Caco-2 (cell line): Measurements from ENCODE around the gene NFIX. TPM values are rescaled to one million over a fixed set of nuclear protein-coding genes. Genes with fewer than 3 reads are reported as not detected.

Source experiments
- BruUV-seq: library from RNA; stranded (reverse); fragments of 400-500 nt; replicated peaks from 2 replicates; lab custom pipeline; 2021; lab: Mats Ljungman, UMichigan
- CTCF ChIA-PET: fragments of 300-600 bp; sonication (Branson Sonifier 250); formaldehyde crosslinking; loops from one replicate; lab custom pipeline; 2022; ENCODE audit warnings: antibody characterized with exemption; lab: Charles Lee
- POLR2A ChIA-PET: fragments of 300-600 bp; sonication (Branson Sonifier 250); formaldehyde crosslinking; loops from one replicate; lab custom pipeline; 2022; ENCODE audit warnings: antibody characterized with exemption; lab: Charles Lee
- DNase-seq, 2 experiments: peaks; one replicate each; pipeline versions ENCODE4 v3.0.0 to v3.0.0-alpha.2; 2020 to 2022
- H3K27me3 ChIP-seq: replicated peaks from 2 replicates; pipeline ENCODE4 v1.6.0; 2011; ENCODE audit warnings: low read length; ENCODE audit not compliant: control insufficient read depth, insufficient read depth
- H3K36me3 ChIP-seq: 2 replicates; pipeline ENCODE4 v1.5.1; 2011; ENCODE audit warnings: low read length; ENCODE audit not compliant: control insufficient read depth, insufficient read depth
- H3K4me1 ChIP-seq: fragments of 250-450 bp; sonication (Bioruptor Pico); 2 replicates; pipeline ENCODE4 v1.5.1; 2020; ENCODE audit warnings: mild to moderate bottlenecking
- H3K4me3 ChIP-seq: 2 replicates; pipeline ENCODE4 v1.5.1; 2011; ENCODE audit warnings: low read depth, mild to moderate bottlenecking, control low read depth, low read length
- H3K9me3 ChIP-seq: fragments of 250-450 bp; sonication (Bioruptor Pico); 2 replicates; pipeline ENCODE4 v1.5.1; 2020; ENCODE audit warnings: mild to moderate bottlenecking, moderate library complexity
- H3K27ac Mint-ChIP-seq: one replicate; pipeline ENCODE4 v1.8.0; 2022; ENCODE audit warnings: mixed read lengths; ENCODE audit not compliant: unreplicated experiment
- H3K27me3 Mint-ChIP-seq: one replicate; pipeline ENCODE4 v1.8.0; 2022; ENCODE audit warnings: mixed read lengths; ENCODE audit not compliant: insufficient read depth, unreplicated experiment
- H3K36me3 Mint-ChIP-seq: one replicate; pipeline ENCODE4 v1.8.0; 2022; ENCODE audit warnings: mild to moderate bottlenecking, mixed read lengths; ENCODE audit not compliant: insufficient read depth, unreplicated experiment
- H3K4me1 Mint-ChIP-seq: one replicate; pipeline ENCODE4 v1.8.0; 2022; ENCODE audit warnings: low read depth, mixed read lengths; ENCODE audit not compliant: unreplicated experiment
- H3K4me3 Mint-ChIP-seq: one replicate; pipeline ENCODE4 v1.8.0; 2022; ENCODE audit warnings: mild to moderate bottlenecking, moderate library complexity, mixed read lengths; ENCODE audit not compliant: unreplicated experiment
- H3K9me3 Mint-ChIP-seq: one replicate; pipeline ENCODE4 v1.8.0; 2022; ENCODE audit warnings: mixed read lengths; ENCODE audit not compliant: unreplicated experiment
- CTCF ChIP-seq, 2 experiments: fragments of 200-600 bp in 1 of 2; IDR thresholded peaks; 1 replicate in 1 of 2; 2 replicates in 1 of 2; pipeline versions ENCODE4 v1.5.1 to v1.8.0; 2011 to 2022; ENCODE audit warnings: antibody characterized with exemption in 1 of 2, control low read depth in 1 of 2, inconsistent platforms in 1 of 2, low read depth in 1 of 2, low read length in 1 of 2, mild to moderate bottlenecking in 1 of 2, moderate library complexity in 1 of 2; ENCODE audit not compliant: insufficient read depth in 1 of 2, severe bottlenecking in 1 of 2, unreplicated experiment in 1 of 2
- intact Hi-C: fragments of 100-400 bp; cut with micrococcal nuclease; formaldehyde crosslinking; loops from one replicate; pipeline ENCODE4 v1.10.0; 2022; ENCODE audit not compliant: unreplicated experiment
- total RNA-seq: library from RNA; stranded (reverse); gene quantifications from 2 replicates; pipeline ENCODE4 v1.2.3, GENCODE V29; 2022

NFIX gene
- total RNA-seq, 1 experiment from 2014 or later: 0.82 TPM

GRCh38 chr19:13057744-13058143 is 62.5 kb downstream of the NFIX start:
- no peak overlapping the region for H3K27ac Mint-ChIP-seq
- intact Hi-C loops: no loop called here
- Histone ChIP-seq H3K36me3 (no peaks in the 10 kb centered on the region), H3K4me3 (no peak overlapping the region), H3K4me1 (0 out of 2 replicates have a peak, but pooled peaks cover 10% of the 10 kb centered on the region), H3K27me3 (peaks cover 7% of the 10 kb centered on the region), H3K9me3 (no peaks in the 10 kb centered on the region)
- no peak for DNase-seq
- TF ChIP-seq CTCF (IDR thresholded peaks at IDR 0.05; ENCODE audit: insufficient read depth in 1 of 2, low read depth in 1 of 2, low read length in 1 of 2, severe bottlenecking in 1 of 2, unreplicated experiment in 1 of 2): no peak
- no peaks in the 10 kb centered on the region for H3K9me3 Mint-ChIP-seq
- no TSS peak for BruUV-seq
- H3K4me1 Mint-ChIP-seq: no peaks in the 10 kb centered on the region
- POLR2A ChIA-PET: no interaction called here
- no peaks in the 10 kb centered on the region for H3K36me3 Mint-ChIP-seq
- H3K27me3 Mint-ChIP-seq: peaks cover 19% of the 10 kb centered on the region
- CTCF ChIA-PET: interaction anchor here (5.3 to 8.0 kb wide), 2 partner anchors 79 to 92 kb away, joined by 41 to 84 read pairs; no protein-coding TSS in a partner anchor
- no peak overlapping the region for H3K4me3 Mint-ChIP-seq

GRCh38 chr19:13058951-13059660 is 63.8 kb downstream of the NFIX start:
- no peak for DNase-seq
- TF ChIP-seq CTCF (IDR thresholded peaks at IDR 0.05; ENCODE audit: insufficient read depth in 1 of 2, low read depth in 1 of 2, low read length in 1 of 2, severe bottlenecking in 1 of 2, unreplicated experiment in 1 of 2): peak in 1 of 2 experiments; percentile 12
- Mint-ChIP-seq H3K27ac (no peak overlapping the region), H3K36me3 (no peaks in the 10 kb centered on the region), H3K27me3 (peaks cover 19% of the 10 kb centered on the region), H3K4me3 (no peak overlapping the region), H3K9me3 (no peaks in the 10 kb centered on the region), H3K4me1 (no peaks in the 10 kb centered on the region)
- H3K36me3 ChIP-seq: no peaks in the 10 kb centered on the region
- 0 out of 2 replicates have a peak, but pooled peaks cover under 1% of the 10 kb centered on the region for H3K4me1 ChIP-seq
- no peaks in the 10 kb centered on the region for H3K9me3 ChIP-seq
- ChIA-PET CTCF (interaction anchor here (0.6 to 8.0 kb wide), 3 partner anchors 66 to 93 kb away, joined by 3 to 84 read pairs (median 41); no protein-coding TSS in a partner anchor), POLR2A (no interaction called here)
- no TSS peak for BruUV-seq
- intact Hi-C loops: no loop called here
- no peak overlapping the region for H3K4me3 ChIP-seq
- peaks cover 3% of the 10 kb centered on the region for H3K27me3 ChIP-seq

- H3K27me3 Mint-ChIP-seq: peaks cover 19% of the 10 kb centered on the region
- BruUV-seq: no TSS peak
- no peaks in the 10 kb centered on the region for H3K9me3 Mint-ChIP-seq
- POLR2A ChIA-PET: no interaction called here
- DNase-seq: no peak
- TF ChIP-seq CTCF (IDR thresholded peaks at IDR 0.05; ENCODE audit: insufficient read depth in 1 of 2, low read depth in 1 of 2, low read length in 1 of 2, severe bottlenecking in 1 of 2, unreplicated experiment in 1 of 2): no peak
- H3K4me1 ChIP-seq: no peaks in the 10 kb centered on the region
- no peak overlapping the region for H3K4me3 Mint-ChIP-seq
- H3K27ac Mint-ChIP-seq: no peak overlapping the region
- CTCF ChIA-PET: interaction anchor here (0.6 to 8.0 kb wide), 8 partner anchors 8 to 123 kb away, joined by 3 to 84 read pairs (median 6); no protein-coding TSS in a partner anchor
- no peaks in the 10 kb centered on the region for H3K4me1 Mint-ChIP-seq
- no peak overlapping the region for H3K4me3 ChIP-seq
- no peaks in the 10 kb centered on the region for H3K36me3 ChIP-seq
- intact Hi-C loops: no loop called here
- H3K27me3 ChIP-seq: peaks cover 3% of the 10 kb centered on the region
- no peaks in the 10 kb centered on the region for H3K9me3 ChIP-seq
- no peaks in the 10 kb centered on the region for H3K36me3 Mint-ChIP-seq
Measured at GRCh38 chr19:13060233-13060963, 65.1 kb downstream of the NFIX start.
